Activated CD4-positive, CD25-positive, alpha-beta regulatory T cell treated with anti-CD3 and anti-CD28 coated beads, Interleukin-2, amount 50 U/mL, for 72 hours (primary cell): ENCODE results near the gene PRR4.

Experiments used
- DNase-seq: peaks from one replicate; pipeline ENCODE4 v3.0.0; 2021

PRR4 gene, protein sequence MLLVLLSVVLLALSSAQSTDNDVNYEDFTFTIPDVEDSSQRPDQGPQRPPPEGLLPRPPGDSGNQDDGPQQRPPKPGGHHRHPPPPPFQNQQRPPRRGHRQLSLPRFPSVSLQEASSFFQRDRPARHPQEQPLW

DNA sequence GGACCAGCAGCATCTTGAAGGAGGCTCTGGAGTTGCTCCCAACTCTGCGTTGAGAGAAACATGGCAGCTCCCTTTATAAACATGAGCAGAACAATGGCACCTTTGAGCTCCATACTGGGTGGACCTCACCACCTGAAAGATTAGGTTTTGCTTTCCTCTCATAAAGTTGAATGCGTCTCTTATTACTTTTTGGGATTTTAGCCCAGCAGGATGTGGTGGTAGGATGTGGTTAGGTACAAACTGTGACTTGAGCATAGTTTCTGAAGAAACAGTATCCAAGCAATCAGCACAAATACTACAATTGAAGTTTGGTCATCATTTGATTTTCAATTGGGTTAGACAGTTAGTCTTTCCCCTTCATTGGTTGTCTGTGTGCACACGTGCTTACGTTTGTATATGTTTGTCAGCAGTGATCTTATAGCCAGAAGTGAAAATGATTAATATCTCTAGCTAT is at the start of gene PRR4:
PRR4 (minus strand) TSS at position 51 of the 454 bp plus-strand sequence; CDS start at position 13, 38 bp downstream.
- DNase-seq, result no peak

DNA sequence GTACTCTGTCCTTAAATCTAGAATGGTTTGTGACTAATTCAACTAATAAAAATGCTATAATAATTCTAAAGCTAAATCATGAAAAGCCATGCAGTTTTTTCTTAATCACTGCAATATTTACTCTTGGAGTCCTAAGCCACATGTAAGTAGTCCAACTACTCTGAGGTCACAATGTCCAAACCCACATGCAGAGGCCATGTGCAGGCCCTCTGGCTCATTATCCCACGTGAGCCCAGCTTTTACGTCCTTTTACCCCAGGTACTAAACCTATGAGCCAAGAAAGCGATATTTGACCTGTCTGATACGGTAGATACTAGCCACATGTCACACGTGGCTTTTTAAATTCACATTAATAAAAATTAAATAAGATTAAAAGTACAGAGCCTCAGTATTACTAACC is 47.6 kb upstream of the PRR4 start:
- DNase-seq, result no peak

DNA sequence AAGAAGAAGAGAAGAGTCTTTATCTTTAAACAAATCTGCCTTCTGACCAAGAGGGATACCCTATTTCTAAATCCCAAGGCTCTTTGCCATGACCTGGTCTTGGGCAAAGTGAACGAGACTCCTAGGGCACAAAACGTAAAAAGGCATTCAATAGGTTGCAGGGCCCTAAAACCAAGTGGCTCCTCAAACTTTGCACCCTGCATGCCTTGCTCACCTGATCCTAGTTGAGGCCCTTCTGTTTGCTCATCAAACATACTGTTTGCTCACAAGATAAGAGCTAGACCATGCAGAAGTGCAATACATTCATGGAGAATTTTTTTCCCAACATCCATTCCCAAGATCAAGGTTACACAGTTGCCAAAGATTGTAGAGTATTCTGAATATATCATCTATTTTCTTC is 42.7 kb upstream of the PRR4 start:
- no peak for DNase-seq

DNA sequence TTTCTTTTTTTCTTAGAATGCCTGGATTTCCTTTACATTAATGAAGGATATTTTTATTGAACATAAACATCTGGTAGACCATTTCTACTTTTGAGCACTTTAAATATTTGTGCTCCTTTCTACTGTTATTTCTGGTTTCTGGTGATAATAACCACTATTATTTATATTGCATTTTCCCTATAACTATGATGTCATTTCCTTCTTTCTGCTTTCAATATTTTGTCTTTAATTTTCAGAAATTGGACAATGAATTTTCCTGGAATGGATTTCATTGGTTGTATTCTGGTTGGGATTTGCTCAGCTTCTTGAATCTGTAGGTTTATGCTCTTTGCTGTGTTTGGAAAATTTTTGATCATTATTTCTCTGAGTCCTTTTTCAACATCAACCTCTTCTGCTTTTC is 40.0 kb upstream of the PRR4 start:
- DNase-seq, result no peak

DNA sequence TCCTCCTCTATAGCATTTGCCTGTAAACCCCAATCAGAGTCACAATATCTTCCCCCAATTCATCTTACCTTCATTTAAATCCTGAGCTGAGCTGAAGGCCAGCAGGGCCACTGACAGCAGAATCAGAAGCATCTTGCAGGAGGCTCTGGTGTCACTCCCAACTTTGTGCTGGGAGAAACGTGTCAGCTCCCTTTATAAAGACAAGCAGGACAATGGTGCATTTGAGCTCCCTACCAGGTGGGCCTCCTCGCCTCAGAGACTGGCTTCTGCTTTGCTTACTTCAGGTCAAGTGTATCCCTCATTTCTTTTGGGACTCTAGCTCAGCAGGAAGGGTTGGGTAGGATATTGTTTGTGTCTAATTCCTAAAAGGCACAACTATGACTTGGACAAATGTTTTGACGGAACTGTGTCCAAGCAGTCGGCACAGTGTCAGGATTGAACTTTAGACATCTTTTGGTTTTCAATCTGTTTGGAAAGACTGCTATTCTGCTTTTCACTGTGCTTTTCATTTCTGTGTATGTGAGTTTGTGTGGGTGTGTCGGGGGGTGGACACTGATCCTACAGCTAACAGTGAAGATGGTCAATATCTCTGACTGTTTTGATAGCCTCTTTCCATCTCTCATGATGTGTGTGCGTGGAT is 34.9 kb upstream of the PRR4 start, which contains the start of gene PRH1:
PRH1 (minus strand) TSS at position 170 of the 640 bp plus-strand sequence; CDS start at position 132, 38 bp downstream.
- no peak for DNase-seq

DNA sequence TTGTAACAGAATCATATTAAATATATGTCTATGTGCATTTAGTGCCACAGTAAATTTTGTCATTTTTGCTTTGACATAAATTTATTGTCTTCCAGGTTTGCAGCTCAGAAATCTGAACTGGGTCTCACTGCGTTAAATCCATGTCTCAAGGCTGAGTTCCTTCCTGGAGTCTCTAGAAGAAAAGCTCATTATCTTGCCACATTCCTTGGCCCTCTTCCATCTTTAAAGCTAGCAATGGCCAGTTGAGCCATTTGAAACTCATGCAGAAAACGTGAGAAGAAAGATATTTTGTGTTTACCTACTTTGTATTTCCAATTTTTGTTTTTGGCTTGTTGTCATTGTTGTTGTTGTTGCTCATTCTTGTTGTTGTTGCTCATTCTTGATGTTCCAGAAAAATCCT is 24.1 kb upstream of the PRR4 start:
- no peak for DNase-seq

DNA sequence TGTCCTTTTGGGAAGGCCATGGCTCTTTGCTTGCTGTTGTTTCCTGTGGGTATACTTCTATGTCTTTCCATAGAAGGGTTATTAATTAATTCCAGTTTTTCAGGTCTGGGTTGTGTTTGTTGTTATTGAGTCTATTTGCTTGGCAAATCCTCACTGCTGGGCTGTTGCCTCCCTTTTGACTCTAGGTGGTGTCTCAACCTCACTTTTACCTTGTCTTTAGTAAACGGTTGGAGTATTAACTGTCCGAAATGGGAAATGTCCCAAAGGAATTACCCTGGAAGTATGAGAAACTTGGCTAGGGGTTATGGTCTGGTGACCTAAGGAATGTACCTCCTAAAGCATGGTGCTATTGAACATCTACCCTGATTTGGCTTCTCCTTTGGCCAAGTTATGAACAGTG is 18.1 kb upstream of the PRR4 start:
- no peak for DNase-seq

DNA sequence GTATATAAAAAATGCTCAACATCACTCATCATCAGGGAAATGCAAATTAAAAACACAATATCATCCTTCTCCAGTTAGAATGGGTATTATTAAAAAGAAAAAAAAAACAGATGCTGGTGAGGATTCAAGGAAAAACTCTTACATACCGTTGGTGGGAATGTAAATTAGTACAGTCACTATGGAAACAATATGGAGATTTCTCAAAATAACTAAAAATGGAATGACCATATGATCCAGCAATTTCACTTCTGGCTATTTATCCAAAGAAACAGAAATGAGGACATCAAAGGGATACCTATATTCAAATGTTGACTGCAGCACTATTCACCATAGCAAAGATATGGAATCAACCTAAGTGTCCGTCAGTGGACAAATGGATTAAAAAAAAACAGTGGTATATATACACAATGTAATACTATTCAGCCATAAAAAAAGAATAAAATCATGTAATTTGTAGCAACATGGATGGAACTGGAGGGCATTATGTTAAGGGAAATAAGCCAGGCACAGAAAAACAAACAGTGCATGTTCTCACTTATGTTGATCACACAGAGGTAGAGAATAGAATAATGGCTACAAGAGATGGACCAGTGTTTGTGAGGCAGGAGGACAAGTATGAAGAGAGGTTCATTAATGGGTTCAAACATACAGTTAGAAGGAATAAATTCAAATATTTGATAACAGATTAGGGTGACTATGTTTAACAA is 14.4 kb upstream of the PRR4 start:
- DNase-seq, result no peak

DNA sequence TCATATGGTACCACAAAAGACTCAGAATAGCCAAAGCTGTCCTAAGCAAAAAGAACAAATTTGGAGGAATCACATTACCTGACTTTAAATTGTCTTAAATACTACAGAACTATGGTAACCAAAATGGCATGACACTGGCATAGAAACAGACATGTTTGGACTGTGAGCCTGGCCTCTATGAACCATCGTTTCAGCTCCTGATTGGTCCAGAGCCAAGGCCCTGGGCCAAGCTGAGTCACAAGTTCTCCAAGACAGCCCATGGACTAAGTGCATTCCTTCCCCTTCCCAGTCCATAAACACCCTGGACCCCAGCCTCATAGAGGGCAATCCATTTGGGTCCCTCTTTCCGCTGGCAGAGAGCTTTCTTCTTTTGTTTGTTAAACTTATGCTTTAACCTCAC is 12.1 kb upstream of the PRR4 start:
- no peak for DNase-seq

DNA sequence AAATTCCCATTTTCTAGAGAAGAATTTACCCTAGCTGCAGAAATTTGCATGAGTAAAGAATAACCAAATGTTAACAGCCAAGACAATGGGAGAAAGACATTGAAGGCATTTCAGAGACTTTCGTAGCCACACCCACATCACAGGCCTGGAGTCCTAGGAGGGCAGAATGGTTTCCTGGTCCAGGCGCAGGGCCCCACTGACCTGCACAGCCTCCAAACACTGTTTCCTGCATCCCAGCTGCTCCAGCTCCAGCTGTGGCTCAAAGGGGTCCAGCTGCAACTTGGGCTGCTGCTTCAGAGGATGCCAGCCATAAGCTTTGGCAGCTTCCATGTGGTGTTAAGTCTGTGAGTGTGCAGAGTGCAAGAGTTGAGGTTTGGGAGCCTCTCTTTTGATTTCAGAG is 6.5 kb upstream of the PRR4 start:
- no peak for DNase-seq

DNA sequence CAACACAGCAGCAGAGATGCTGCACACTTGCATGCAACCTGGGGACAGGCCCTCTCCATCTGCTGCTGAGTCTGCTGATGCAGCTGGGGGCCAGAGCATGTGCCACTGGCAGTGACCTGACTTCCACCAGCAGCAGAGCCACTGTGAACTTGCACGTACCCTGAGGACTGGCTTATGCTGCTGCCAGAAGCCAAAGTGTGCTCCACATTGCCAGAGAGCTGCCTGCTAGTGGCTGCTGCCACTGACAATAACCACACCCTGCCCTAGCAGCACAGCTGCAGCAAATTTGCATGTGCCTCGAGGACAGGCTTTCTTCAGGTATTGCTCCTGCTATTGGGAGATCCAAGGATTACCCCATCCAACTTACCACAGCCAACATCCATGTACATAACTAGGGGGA is 4.5 kb upstream of the PRR4 start:
- DNase-seq, result no peak

DNA sequence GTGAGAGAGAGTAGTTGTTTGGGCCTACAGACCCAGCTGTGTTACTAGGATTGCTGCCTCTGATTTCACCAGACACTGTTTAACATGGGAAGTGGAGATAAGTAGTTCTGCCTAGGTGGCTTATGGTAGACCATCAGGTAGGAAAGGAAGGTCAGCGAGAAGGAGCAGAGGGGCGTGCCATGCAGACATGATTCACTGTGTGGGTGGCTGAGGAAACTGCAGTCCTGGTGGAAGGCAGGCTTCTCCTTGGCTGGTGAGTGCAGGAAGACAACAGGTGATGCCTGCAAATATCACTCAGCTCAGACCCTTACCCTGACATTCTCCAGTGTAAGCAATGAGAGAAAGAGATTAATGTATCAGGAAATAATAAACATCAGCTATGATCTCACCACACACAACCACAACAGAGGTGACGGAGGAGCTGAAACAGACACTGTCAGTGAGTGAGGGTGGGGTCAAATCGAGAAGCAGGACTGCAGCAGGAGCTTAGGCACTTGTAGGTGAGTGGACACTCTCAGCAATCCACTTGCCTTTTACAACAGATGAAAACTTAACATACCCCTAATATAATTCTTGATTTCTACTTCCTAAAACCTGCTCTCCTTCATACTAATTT is 2.1 kb upstream of the PRR4 start:
- DNase-seq, result no peak

DNA sequence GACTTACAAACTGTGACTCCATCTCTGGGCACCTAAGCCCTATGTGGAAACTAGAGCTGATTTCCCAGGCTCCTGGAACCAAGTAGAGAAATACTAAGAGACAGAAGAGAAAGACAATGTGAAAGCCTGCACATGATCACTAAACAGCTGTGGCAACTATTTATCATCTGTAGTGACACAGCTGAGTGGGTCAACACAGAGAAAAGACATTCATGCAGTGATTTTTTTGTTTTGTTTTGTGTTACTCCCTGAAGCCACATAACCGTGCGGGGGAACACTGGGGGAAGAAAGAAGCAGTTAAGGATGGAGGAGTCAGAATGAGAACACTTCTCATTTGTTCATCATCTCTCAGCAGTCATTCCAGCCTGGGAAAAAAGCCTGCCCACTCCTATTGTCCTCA is 1.5 kb downstream of the PRR4 start:
- DNase-seq, result no peak

DNA sequence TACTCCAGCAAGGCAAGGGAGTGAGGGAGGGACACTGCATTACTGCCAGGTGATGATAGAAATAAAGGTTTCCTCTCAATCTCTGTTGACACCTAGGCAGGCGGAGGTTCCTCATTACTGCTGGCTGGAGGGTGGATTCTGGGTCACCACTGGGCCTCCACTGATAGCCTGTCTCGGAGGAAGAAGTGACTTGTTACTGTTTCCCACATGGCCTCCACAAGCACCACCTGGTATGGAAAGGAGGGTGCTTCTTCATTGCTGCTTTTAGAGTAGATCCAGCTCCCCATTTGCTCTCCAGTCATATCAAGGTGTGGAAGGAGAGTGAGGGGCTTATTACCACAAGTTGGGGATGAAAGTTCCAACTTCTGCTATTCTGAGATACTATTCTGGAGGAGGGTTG is 6.4 kb downstream of the PRR4 start:
- DNase-seq, result no peak

DNA sequence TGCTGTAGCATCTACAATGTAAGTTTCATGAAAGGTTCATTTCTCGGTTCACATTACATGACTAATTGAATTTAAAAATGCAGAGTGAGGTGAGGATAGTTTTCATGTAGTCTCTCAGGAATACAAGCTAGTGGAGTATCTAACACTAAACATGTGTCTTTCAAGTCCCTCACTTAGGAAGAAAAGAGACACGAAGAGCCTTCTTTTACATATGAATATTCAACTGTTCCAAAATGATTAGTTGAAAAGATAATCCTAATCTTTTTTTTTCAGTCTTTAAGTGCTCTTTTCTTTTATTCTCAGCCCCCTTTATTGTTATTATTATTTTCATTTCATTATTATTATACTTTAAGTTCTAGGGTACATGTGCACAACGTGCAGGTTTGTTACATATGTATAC is 10.8 kb downstream of the PRR4 start:
- DNase-seq, result no peak

DNA sequence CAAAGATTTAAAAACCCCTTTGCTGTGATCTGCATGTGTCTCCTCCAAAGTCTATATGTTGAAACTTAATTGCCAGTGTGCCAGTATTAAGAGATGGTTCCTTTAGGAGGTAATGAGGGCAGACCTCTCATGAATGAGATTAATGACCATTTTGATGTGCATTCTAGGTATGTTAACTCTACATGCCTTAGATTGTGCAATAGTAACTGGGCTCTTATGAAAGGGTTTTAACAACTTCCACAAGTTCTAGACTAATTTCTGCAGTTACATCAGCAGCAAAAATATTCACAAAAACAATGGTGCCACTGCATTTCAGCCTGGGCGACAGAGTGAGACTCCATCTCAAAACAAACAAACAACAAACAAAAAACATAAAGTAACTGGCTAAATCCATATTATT is 19.3 kb downstream of the PRR4 start:
- DNase-seq, result no peak

DNA sequence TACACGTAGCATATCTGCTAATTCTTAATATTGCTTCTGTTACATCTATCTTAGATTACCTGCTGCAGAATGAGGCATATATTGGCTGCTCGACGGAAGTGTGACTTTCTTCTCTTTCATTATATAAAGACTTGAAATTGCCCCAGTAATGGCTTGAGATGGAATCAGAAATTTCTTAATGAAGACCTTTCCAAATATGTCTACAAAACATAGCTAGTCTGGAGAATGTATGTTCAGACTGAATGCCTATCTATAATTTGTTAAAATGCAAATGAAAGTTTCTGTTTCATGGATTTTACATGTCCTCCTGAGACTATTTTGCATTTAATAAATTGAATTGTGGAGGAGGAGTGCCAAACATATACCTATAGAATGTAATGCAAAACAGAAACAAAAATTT is 23.0 kb downstream of the PRR4 start, which contains the start of gene TAS2R10:
TAS2R10 (minus strand) TSS at position 101 of the 400 bp plus-strand sequence; CDS start at position 12, 89 bp downstream.
- DNase-seq, result no peak

DNA sequence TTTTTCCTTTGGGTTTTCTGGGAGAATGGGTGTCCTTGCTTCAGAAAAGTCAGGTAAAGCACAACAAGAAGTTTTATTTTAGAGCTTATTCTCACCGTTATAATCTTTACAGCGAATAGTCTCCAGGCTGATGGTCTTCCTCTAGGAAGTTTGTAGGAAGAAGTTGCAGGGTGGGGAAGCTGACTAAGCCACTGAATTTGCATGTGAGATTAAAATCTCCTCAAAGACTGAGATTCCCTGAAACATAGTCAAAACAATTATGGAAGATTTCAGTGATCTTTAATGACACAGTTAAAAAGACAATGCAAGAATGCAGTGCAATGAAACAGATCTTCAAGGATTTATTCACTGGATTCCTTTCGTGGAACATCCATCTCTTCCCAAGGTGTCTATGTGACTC is 24.3 kb downstream of the PRR4 start:
- no peak for DNase-seq

DNA sequence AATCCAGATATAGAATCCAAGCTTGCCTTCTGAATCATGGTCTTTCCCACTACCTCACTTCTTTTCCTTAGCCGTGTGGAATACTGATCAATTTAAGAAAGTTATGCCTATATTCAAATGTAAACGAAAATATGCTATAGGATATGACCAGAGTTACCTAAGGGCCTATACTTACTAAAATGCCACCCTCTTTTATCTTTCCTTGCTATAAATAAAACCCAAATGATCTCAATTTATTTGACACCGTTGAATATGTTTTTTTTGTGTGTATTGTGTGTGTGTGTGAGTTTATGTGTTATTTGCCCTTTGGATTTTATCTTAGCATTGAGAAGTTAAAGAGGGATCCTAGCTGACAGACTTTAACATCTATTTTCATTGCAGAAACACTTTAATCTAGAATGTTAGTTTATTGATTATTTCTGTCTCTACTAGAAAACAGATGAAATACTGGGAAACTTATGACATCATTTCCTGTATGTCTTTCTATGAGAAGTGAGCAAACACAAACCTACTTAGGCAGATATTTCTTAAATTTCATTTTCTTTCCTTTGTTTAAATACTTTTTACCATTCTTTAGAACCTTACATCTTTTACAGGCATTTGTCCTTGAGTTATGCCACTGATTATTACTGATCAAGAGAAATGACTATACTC is 37.3 kb downstream of the PRR4 start:
- no peak for DNase-seq

DNA sequence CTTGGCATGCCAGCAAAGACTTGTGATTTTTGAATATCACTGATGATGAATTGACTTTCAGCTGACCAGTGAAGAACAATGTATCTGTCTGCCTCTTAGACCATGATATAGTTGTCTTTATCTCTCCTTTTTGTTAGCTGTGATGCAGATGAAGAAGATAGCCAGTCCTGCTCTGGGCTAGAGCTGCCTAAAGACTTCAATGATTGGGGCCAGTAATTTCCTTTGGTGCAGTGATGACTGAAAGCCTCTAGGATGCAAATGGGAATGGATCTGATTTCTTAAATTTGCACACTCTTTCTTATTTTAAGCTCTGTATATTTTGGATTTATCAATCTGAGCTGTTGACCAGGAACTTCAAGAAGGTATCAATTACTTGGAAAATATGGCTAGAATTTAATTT is 39.2 kb downstream of the PRR4 start, which contains the start of gene TAS2R9:
TAS2R9 (minus strand) TSS at position 101 of the 400 bp plus-strand sequence; CDS start at position 8, 93 bp downstream.
- no peak for DNase-seq

DNA sequence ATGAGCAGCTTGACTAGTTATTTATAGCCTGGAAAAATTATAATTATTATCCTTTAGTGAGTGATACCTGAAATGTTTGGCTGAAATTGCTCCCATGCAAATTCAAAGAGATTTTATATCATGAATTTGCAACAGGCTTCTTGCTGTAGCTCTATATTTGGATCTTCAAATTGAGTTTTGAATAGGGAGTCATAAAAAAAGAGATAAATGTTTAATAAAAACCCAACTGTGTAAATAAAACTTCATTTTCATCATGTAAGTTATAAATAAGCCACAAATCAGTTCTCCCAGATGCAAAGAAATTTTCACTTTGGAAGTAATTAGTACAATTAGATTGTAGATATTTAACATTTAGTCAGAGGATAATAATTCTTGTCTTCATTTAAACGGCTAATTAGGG is 42.1 kb downstream of the PRR4 start, which contains the start of gene TAS2R8:
TAS2R8 (minus strand) TSS at position 101 of the 400 bp plus-strand sequence. CDS start 306 bp downstream, outside the sequence.
- DNase-seq, result no peak

DNA sequence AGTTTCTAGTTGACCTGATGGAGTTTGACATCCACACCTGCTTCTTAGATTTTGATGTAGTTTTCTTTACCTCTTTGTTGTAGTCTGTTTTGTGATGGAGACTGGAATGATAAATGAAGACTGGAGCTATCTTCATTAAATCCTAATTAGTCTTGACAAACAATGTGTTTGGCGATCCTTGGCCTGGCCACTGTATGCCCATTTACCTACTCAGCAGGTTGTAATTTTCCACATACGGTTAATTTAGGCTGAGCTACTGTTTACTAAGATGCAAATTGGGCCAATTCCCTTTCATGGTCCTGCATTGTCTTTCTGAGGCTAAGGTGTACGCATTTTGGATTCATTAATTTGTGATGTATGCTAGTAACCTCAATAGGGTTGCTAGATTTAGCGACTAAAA is 46.7 kb downstream of the PRR4 start, which contains the start of gene TAS2R7:
TAS2R7 (minus strand) TSS at position 41 of the 400 bp plus-strand sequence. CDS start 57 bp downstream, outside the sequence.
- DNase-seq, result no peak

DNA sequence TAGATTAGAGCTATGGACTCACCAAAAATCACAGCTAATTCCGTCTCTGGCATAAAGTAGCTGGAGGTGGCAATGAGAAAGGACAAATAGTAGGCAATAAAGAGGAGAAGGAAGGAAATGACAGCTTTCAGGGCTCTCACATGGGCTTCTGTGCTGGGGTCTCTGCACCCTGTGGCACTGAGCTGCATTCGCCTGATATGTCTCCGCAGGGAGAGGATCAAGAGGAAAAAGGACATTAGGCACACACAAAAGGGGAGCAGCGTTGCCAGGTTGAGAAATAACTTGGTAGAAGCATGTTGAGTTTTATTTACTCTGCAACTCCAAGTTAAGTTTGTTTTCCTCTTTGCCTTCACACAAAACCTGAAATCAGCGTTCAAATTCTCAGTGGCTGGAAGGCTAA is 47.5 kb downstream of the PRR4 start:
- DNase-seq, result no peak
